ENCODE measurements around the gene PADI3. TPM values are rescaled to one million over a fixed set of nuclear protein-coding genes. Genes with fewer than 3 reads are reported as not detected.

Gene PADI3
- total and polyA plus RNA-seq, 2 of the 13 experiments (the other 11 are each of a cell fraction or from before 2014, with no cell fraction given), result not detected

GRCh38 chr1:17308593-17308992 lies 59.7 kb downstream of the PADI3 start:
- H3K9ac ChIP-seq (ENCODE audit: insufficient read depth, low read depth, low read length), result no peak overlapping the region
- no peaks in the 10 kb centered on the region for H3K36me3 ChIP-seq (replicated peaks in 1 of 2; ENCODE audit: control insufficient read depth in 1 of 2, insufficient read depth in 2 of 2, low read length in 2 of 2)
- intact Hi-C loops (cut with micrococcal nuclease; ENCODE audit: unreplicated experiment), result no loop called here
- FAIRE-seq (no peak), DNase-seq (ENCODE audit: low spot score) (no peak), ATAC-seq (no peak)
- no TSS peak for BruUV-seq (replicated peaks)
- no peaks in the 10 kb centered on the region for H3K79me2 ChIP-seq (ENCODE audit: insufficient read depth, low read length)
- CTCF ChIA-PET (ENCODE audit: low intra/inter-chr PET ratio, low total read pairs), result no interaction called here
- WGBS (ENCODE audit: low lambda C conversion rate), result 34% methylated on average over 4 of the region's 6 CpGs
- POLR2A ChIA-PET, result no interaction called here
- no peak overlapping the region for H3K27ac ChIP-seq (ENCODE audit: extremely low read length, insufficient read depth, low read length)
- peaks cover 0 to 3% of the 10 kb centered on the region in 2 experiments; a peak in 2 of 5 replicates for H3K27me3 ChIP-seq (ENCODE audit: control insufficient read depth in 1 of 2, insufficient read depth in 2 of 2, low read length in 2 of 2)
- no peaks in the 10 kb centered on the region for H3K9me3 ChIP-seq (ENCODE audit: low read length)
- H2AFZ ChIP-seq (ENCODE audit: low read length), result no peak overlapping the region
- no peaks in the 10 kb centered on the region for H4K20me1 ChIP-seq (ENCODE audit: insufficient read depth, low read length)
- no peak overlapping the region for H3K4me2 ChIP-seq (ENCODE audit: low read depth, low read length)
- TF ChIP-seq PRPF4 (IDR thresholded peaks at IDR 0.05; ENCODE audit: low read depth, low read length, poor library complexity, severe bottlenecking), result no peak
- no peak for TF ChIP-seq DDIT3 (CRISPR knock-in tag; IDR thresholded peaks at IDR 0.05)
- TF ChIP-seq ZNF792 (CRISPR knock-in tag; IDR thresholded peaks at IDR 0.05), result no peak
- TF ChIP-seq NFRKB (IDR thresholded peaks at IDR 0.05), result no peak
- TF ChIP-seq SIX1 (CRISPR knock-in tag; IDR thresholded peaks at IDR 0.05; ENCODE audit: borderline replicate concordance), result no peak
- TF ChIP-seq ZNF629 (CRISPR knock-in tag; conservative IDR thresholded peaks at IDR 0.05), result peak; percentile 76
- no peak for TF ChIP-seq STAT6 (CRISPR knock-in tag; IDR thresholded peaks at IDR 0.05; ENCODE audit: borderline replicate concordance)
- TF ChIP-seq HMG20B (CRISPR knock-in tag; conservative IDR thresholded peaks at IDR 0.05), result no peak
- H3K4me1 ChIP-seq (ENCODE audit: insufficient read depth, low read length), result no peaks in the 10 kb centered on the region
- in situ Hi-C loops (cut with HindIII; ENCODE audit: extremely low pct_ligation_motif_present, low pct_unique_long_range_greater_than_20kb), result no loop called here
- H3K4me3 ChIP-seq (replicated peaks in 1 of 3; ENCODE audit: insufficient read depth in 1 of 3, low read depth in 2 of 3, low read length in 3 of 3), result no peak overlapping the region

All from HepG2 (cell line).